Stimulated activated CD8-positive, alpha-beta memory T cell treated with anti-CD3 and anti-CD28 coated beads, Interleukin-4, amount 100 ng/mL, for 24 hours (primary cell): ENCODE data around the gene OLFML2A.
A peak's percentile ranks its signal among the peaks of the same experiment; 100 is the strongest.

Source experiments
- DNase-seq: peaks from one replicate; pipeline ENCODE4 v3.0.0-alpha.2; 2020; ENCODE audit warnings: low read depth

OLFML2A gene

GRCh38 chr9:124854161-124854560, 77.2 kb downstream of the OLFML2A start:
- no peak for DNase-seq

- DNase-seq: no peak
Observed at GRCh38 chr9:124854822-124855221, 77.9 kb downstream of the OLFML2A start.

- DNase-seq: no peak
Observed at GRCh38 chr9:124855566-124855943, 78.6 kb downstream of the OLFML2A start.

GRCh38 chr9:124855944-124856765, 79.2 kb downstream of the OLFML2A start:
- DNase-seq: peak; percentile 15

- no peak for DNase-seq
Observed at GRCh38 chr9:124857533-124858162, 80.7 kb downstream of the OLFML2A start.

- DNase-seq: no peak
Observed at GRCh38 chr9:124858330-124859046, 81.6 kb downstream of the OLFML2A start.

- DNase-seq: no peak
Observed at GRCh38 chr9:124859803-124860581, 83.1 kb downstream of the OLFML2A start.

GRCh38 chr9:124860582-124861341, 83.8 kb downstream of the OLFML2A start:
- no peak for DNase-seq

GRCh38 chr9:124861342-124862229, 84.7 kb downstream of the OLFML2A start, which contains the start of the genes ARPC5L and RPL35:
Gene ARPC5L, plus strand, starts transcription at chr9:124862130. Its CDS starts 7,161 bp downstream, at chr9:124869291.
Gene RPL35, minus strand, starts transcription at chr9:124861957. Its CDS starts 45 bp downstream, at chr9:124861912.
- DNase-seq: peak; percentile 91

GRCh38 chr9:124863371-124863871, 86.5 kb downstream of the OLFML2A start:
- DNase-seq: no peak
